ENCODE results near the gene CFAP299.

GRCh38 chr4:80948141-80948540 lies 612.6 kb downstream of the CFAP299 start:
- TF ChIP-seq POU2F2 (IDR thresholded peaks at IDR 0.05; ENCODE audit: low read depth, low read length) (no peak), POLR2AphosphoS5 (IDR thresholded peaks at IDR 0.05; ENCODE audit: low read depth, low read length) (no peak)

Data from GM12891 (cell line).